NCI-H748 treated with DMSO at 0.1 percent for 48 hours (cell line): Measurements from ENCODE around the gene CCSER2.
A peak's percentile ranks its signal among the peaks of the same experiment; 100 is the strongest.
"Not testable (repeated sequence)": the region's sequence is repeated elsewhere in the genome, so short reads cannot be mapped to it uniquely, and the experiment has no call there.

Experiments used
- DNase-seq: peaks from one replicate; lab custom pipeline; 2025; lab: John Stamatoyannopoulos, UW

The CCSER2 gene

GRCh38 chr10:84328418-84329195, at the start of gene CCSER2:
TSS of gene CCSER2 (plus strand) at chr10:84328589. CDS start at chr10:84371053, 42,464 bp downstream.
- DNase-seq, result peak; percentile 70

GRCh38 chr10:84279876-84280475, 48.4 kb upstream of the CCSER2 start:
- not testable (repeated sequence) for DNase-seq

GRCh38 chr10:84286695-84287094, 41.7 kb upstream of the CCSER2 start:
- no peak for DNase-seq

GRCh38 chr10:84288151-84288550, 40.2 kb upstream of the CCSER2 start:
- no peak for DNase-seq

- DNase-seq, result no peak
Measured at GRCh38 chr10:84289521-84290200, 38.7 kb upstream of the CCSER2 start.

GRCh38 chr10:84290235-84290634, 38.2 kb upstream of the CCSER2 start:
- no peak for DNase-seq

GRCh38 chr10:84291384-84291783, 37.0 kb upstream of the CCSER2 start:
- no peak for DNase-seq

GRCh38 chr10:84292502-84292901, 35.9 kb upstream of the CCSER2 start:
- DNase-seq, result no peak

- no peak for DNase-seq
Measured at GRCh38 chr10:84293171-84293570, 35.2 kb upstream of the CCSER2 start.

GRCh38 chr10:84293574-84294016, 34.8 kb upstream of the CCSER2 start:
- DNase-seq, result no peak

- DNase-seq, result no peak
Measured at GRCh38 chr10:84294766-84295447, 33.5 kb upstream of the CCSER2 start.

- DNase-seq, result no peak
Measured at GRCh38 chr10:84296091-84296981, 32.1 kb upstream of the CCSER2 start.

GRCh38 chr10:84298057-84298456, 30.3 kb upstream of the CCSER2 start:
- DNase-seq, result no peak

GRCh38 chr10:84302223-84302622, 26.2 kb upstream of the CCSER2 start:
- DNase-seq, result no peak

GRCh38 chr10:84306751-84307384, 21.5 kb upstream of the CCSER2 start:
- DNase-seq, result no peak

GRCh38 chr10:84308021-84308420, 20.4 kb upstream of the CCSER2 start:
- no peak for DNase-seq

GRCh38 chr10:84308481-84309304, 19.7 kb upstream of the CCSER2 start:
- peak; percentile 36 for DNase-seq

- DNase-seq, result no peak
Measured at GRCh38 chr10:84310470-84310869, 17.9 kb upstream of the CCSER2 start.

GRCh38 chr10:84311576-84311975, 16.8 kb upstream of the CCSER2 start:
- no peak for DNase-seq

GRCh38 chr10:84312816-84313215, 15.6 kb upstream of the CCSER2 start:
- DNase-seq, result no peak
